GM19193 (cell line): ENCODE measurements around the gene ABLIM3.

Source experiments
- POLR2A ChIP-seq: IDR thresholded peaks from 4 replicates; pipeline ENCODE4 v1.6.1; 2011; ENCODE audit not compliant: insufficient read depth, insufficient read length; ENCODE audit errors: extremely low read depth

Gene ABLIM3

DNA sequence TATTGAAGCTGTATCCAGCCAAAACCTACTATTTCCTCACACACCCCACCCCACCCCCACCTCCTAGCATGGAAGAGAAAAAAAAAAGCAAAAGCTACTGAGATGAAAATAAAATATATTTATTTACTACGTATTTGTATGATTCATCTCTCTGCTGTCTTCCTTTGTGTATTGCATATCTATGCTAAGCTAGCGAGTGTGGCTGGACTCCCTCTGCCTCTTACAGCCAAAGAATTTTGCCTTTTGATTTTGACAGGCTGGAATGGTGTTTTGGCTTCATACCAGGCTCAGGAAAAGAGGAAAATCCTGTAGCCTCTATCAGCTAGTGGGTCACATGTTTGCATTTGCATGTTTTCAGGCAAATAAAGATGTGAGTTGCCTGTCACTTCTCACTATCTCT is 2.2 kb downstream of the ABLIM3 start:
- TF ChIP-seq POLR2A = no peak

- no peak for TF ChIP-seq POLR2A
Observed at GRCh38 chr5:149144637-149145036, 3.3 kb downstream of the ABLIM3 start.

GRCh38 chr5:149145138-149145537 is 3.8 kb downstream of the ABLIM3 start:
- no peak for TF ChIP-seq POLR2A

GRCh38 chr5:149147676-149148075 is 6.4 kb downstream of the ABLIM3 start:
- TF ChIP-seq POLR2A = no peak

- no peak for TF ChIP-seq POLR2A
Observed at GRCh38 chr5:149149942-149150341, 8.6 kb downstream of the ABLIM3 start.

DNA sequence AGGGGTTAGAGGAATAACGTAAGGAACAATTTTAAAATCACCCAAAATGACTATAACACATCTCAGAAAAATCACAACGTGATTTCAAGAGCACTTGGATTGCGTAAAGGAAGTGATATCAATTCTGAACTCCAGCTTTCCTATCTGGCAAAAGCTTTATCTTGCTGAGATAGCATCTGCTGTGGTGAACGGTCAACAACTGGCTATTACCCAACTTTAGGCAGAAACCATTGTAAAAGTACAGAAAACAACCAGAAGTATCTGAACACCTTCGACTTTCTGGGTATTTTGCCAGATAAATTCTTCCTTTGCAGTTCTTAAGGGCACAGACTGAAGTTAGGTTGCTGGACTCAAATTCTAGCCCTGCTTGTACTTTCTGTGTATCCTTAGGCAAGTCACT is 9.2 kb downstream of the ABLIM3 start:
- TF ChIP-seq POLR2A = no peak

- no peak for TF ChIP-seq POLR2A
Observed at GRCh38 chr5:149151717-149152116, 10.4 kb downstream of the ABLIM3 start.

GRCh38 chr5:149152317-149152746 is 11.0 kb downstream of the ABLIM3 start:
- TF ChIP-seq POLR2A = no peak

- no peak for TF ChIP-seq POLR2A
Observed at GRCh38 chr5:149153193-149153750, 12.0 kb downstream of the ABLIM3 start.

GRCh38 chr5:149153751-149154610 is 12.7 kb downstream of the ABLIM3 start:
- no peak for TF ChIP-seq POLR2A

GRCh38 chr5:149154650-149155049 is 13.4 kb downstream of the ABLIM3 start:
- no peak for TF ChIP-seq POLR2A

GRCh38 chr5:149156435-149157083 is 15.3 kb downstream of the ABLIM3 start:
- TF ChIP-seq POLR2A = no peak

DNA sequence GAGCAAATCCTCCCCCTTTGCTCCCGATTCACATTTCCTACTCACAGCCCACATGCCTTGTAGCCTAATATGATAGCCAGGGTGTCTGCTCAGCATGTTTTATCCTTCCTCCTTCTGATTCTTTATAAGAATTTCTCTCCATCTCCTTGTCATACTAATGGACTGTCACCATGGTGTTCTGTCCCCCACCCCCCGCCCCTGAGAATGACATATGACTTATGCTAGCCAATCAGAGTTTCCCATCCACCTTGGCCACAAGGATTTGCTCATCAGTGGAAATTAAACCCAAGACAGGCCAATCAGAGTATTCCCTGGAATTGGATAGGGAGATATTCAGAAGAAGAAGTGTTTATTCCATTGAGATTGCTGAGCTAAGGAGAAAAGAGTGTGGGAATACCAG is 16.0 kb downstream of the ABLIM3 start:
- TF ChIP-seq POLR2A = no peak

DNA sequence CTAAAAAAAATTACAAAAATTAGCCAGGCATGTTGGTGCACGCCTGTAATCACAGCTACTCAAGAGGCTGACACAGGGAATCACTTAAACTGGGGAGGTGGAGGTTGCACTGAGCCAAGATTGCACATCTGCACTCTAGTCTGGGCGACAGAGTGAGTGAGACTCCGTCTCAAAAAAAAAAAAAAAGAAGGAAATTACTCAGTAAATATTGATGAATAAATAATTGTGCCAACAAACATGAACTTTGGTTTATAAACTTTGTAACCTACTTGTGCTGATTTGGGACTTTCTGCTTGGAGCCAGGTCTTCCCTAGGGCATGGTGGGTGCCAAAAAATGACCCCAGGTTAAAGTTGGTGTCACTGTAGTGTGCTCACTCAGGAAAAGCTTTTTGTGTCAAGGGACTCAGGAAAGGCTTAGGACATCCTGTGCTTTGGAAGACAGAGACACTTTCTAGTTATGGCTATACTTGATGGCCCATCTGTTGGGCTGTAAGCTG is 19.0 kb downstream of the ABLIM3 start:
- TF ChIP-seq POLR2A = no peak

DNA sequence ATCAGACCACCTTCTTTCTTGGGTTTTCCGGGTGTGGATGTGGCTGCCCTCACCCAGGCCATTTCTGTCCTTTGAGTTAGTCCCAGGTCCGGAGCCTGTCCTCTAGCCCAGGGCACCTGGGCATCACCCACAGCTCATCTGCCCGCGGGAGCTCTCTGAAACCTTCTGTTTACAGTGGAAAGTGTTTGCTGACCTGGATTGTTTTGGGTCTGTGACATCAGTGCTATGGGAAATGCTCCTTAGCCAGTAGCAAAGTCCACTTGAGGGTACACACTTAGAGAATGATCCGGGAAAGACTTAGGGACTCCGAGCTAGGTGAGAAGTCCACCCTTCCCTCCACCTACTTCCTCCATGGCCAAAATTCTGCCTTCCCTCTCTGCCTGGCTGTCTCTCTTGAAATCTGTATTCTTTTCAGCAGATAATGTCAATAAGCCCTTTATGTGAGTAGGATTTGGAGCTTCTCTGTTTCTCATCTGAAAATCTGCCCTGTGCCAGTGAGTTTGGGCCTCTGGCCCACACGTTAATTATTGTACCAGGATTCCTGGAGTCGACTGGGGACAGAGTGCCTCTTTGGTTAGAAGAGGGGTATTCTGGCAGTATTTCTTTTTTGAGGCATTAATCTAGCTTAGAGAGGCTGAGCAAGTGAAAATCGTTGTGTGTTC is 19.9 kb downstream of the ABLIM3 start:
- no peak for TF ChIP-seq POLR2A
